Vagina (tissue), 2 donors: ENCODE measurements around the gene PTPRD. TPM values are rescaled to one million over a fixed set of nuclear protein-coding genes. Genes with fewer than 3 reads are reported as not detected.

Source experiments
- DNase-seq, 2 donors: peaks; one replicate each; pipeline ENCODE4 v3.0.0-alpha.2; 2017; ENCODE audit errors: extremely low spot score in 2 of 2
- H3K27ac ChIP-seq: fragments of 200-600 bp; sonication (generic); one replicate; pipeline ENCODE4 v1.5.1; 2019
- H3K27me3 ChIP-seq: fragments of 200-600 bp; sonication (generic); one replicate; pipeline ENCODE4 v1.5.1; 2019
- H3K36me3 ChIP-seq, 2 donors: fragments of 200-600 bp; sonication (generic); one replicate each; pipeline ENCODE4 v1.5.1; 2017 to 2019
- H3K4me1 ChIP-seq: fragments of 200-600 bp; sonication (generic); one replicate; pipeline ENCODE4 v1.5.1; 2019
- H3K4me3 ChIP-seq, 2 donors: fragments of 200-600 bp; sonication (generic); 1 replicate in 1 of 2; 2 replicates in 1 of 2; pipeline ENCODE4 v1.5.1; 2016 to 2019
- H3K9me3 ChIP-seq: fragments of 200-600 bp; sonication (generic); one replicate; pipeline ENCODE4 v1.5.1; 2019
- CTCF ChIP-seq, 3 experiments: fragments of 450-650 bp in 2 of 3; fragments of 200-600 bp in 1 of 3; sonication (generic) in 1 of 3; IDR thresholded peaks; one replicate each; pipeline ENCODE4 v1.5.1; 2017 to 2019; ENCODE audit warnings: antibody characterized with exemption in 3 of 3, mild to moderate bottlenecking in 2 of 3, moderate library complexity in 2 of 3
- POLR2A ChIP-seq, 2 donors: fragments of 450-650 bp; IDR thresholded peaks; one replicate each; pipeline ENCODE4 v1.6.1; 2017; ENCODE audit warnings: antibody characterized with exemption in 2 of 2, mild to moderate bottlenecking in 2 of 2, moderate library complexity in 2 of 2
- POLR2AphosphoS5 ChIP-seq, 2 donors: sonication (generic); formaldehyde crosslinking; IDR thresholded peaks; one replicate each; pipeline ENCODE4 v1.9.0; 2017; ENCODE audit warnings: antibody characterized with exemption in 2 of 2, mild to moderate bottlenecking in 2 of 2, low read depth in 1 of 2; ENCODE audit not compliant: insufficient read depth in 1 of 2
- intact Hi-C: fragments of 100-400 bp; cut with DNase I; formaldehyde crosslinking; loops from one replicate; pipeline ENCODE4 v1.15.1; 2023
- total RNA-seq: library from RNA; depleted of rRNA; stranded (reverse); fragments of >200 nt; gene quantifications from one replicate; pipeline ENCODE4 v1.2.3, GENCODE V29; 2016

The PTPRD gene
- total RNA-seq, 1 donor from 2014 or later = 10.3 TPM

DNA sequence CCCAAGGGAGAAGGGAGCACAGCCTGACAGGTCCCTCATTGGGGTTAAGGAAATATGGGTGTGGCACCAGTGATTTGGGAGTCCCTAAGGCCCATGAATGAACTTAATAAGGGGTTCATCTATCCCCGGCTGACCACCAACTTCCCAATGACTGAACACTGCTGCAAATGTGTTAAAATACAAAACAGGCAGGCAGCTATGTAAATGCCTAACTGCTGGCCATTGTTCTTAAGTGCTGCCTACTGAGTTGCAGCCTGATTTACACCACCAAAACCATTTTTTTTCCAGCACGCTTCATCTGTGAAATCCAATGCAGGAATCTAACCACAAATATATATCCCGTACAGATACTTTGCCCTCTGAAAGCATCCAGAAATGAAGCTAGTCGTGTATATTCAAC is 478.5 kb downstream of the PTPRD start:
- no peak for DNase-seq
- TF ChIP-seq CTCF (IDR thresholded peaks at IDR 0.05) (no peak), POLR2AphosphoS5 (IDR thresholded peaks at IDR 0.05; ENCODE audit: insufficient read depth in 1 of 2, low read depth in 1 of 2) (no peak), POLR2A (IDR thresholded peaks at IDR 0.05) (no peak)
- Histone ChIP-seq H3K27ac (no peak overlapping the region), H3K4me3 (no peak overlapping the region), H3K4me1 (no peaks in the 10 kb centered on the region), H3K9me3 (no peaks in the 10 kb centered on the region), H3K27me3 (no peaks in the 10 kb centered on the region), H3K36me3 (no peaks in the 10 kb centered on the region)
- intact Hi-C loops = no loop called here

GRCh38 chr9:10130061-10130675 is 482.6 kb downstream of the PTPRD start:
- H3K4me3 ChIP-seq = no peak overlapping the region
- no peaks in the 10 kb centered on the region for H3K36me3 ChIP-seq
- no peaks in the 10 kb centered on the region for H3K4me1 ChIP-seq
- TF ChIP-seq CTCF (IDR thresholded peaks at IDR 0.05) (no peak), POLR2AphosphoS5 (IDR thresholded peaks at IDR 0.05; ENCODE audit: insufficient read depth in 1 of 2, low read depth in 1 of 2) (no peak)
- no peaks in the 10 kb centered on the region for H3K9me3 ChIP-seq
- H3K27ac ChIP-seq = no peak overlapping the region
- intact Hi-C loops = no loop called here
- DNase-seq = no peak
- no peaks in the 10 kb centered on the region for H3K27me3 ChIP-seq

GRCh38 chr9:10127867-10128266 is 484.9 kb downstream of the PTPRD start:
- H3K36me3 ChIP-seq = no peaks in the 10 kb centered on the region
- no peak overlapping the region for H3K27ac ChIP-seq
- no peaks in the 10 kb centered on the region for H3K4me1 ChIP-seq
- no peak overlapping the region for H3K4me3 ChIP-seq
- no peaks in the 10 kb centered on the region for H3K9me3 ChIP-seq
- no peaks in the 10 kb centered on the region for H3K27me3 ChIP-seq
- intact Hi-C loops = no loop called here
- TF ChIP-seq CTCF (IDR thresholded peaks at IDR 0.05) = no peak
- no peak for TF ChIP-seq POLR2A (IDR thresholded peaks at IDR 0.05)
- no peak for TF ChIP-seq POLR2AphosphoS5 (IDR thresholded peaks at IDR 0.05; ENCODE audit: insufficient read depth in 1 of 2, low read depth in 1 of 2)
- DNase-seq = no peak

GRCh38 chr9:10112798-10113197 is 500.0 kb downstream of the PTPRD start:
- Histone ChIP-seq H3K4me1 (no peaks in the 10 kb centered on the region), H3K4me3 (no peak overlapping the region), H3K27ac (no peak overlapping the region), H3K9me3 (no peaks in the 10 kb centered on the region), H3K36me3 (no peaks in the 10 kb centered on the region), H3K27me3 (no peaks in the 10 kb centered on the region)
- intact Hi-C loops = no loop called here
- no peak for DNase-seq
- no peak for TF ChIP-seq POLR2AphosphoS5 (IDR thresholded peaks at IDR 0.05; ENCODE audit: insufficient read depth in 1 of 2, low read depth in 1 of 2)
- TF ChIP-seq POLR2A (IDR thresholded peaks at IDR 0.05) = no peak
- TF ChIP-seq CTCF (IDR thresholded peaks at IDR 0.05) = no peak

GRCh38 chr9:10112070-10112469 is 500.7 kb downstream of the PTPRD start:
- intact Hi-C loops = no loop called here
- no peaks in the 10 kb centered on the region for H3K27me3 ChIP-seq
- H3K9me3 ChIP-seq = no peaks in the 10 kb centered on the region
- no peak overlapping the region for H3K4me3 ChIP-seq
- H3K36me3 ChIP-seq = no peaks in the 10 kb centered on the region
- TF ChIP-seq POLR2A (IDR thresholded peaks at IDR 0.05) (no peak), CTCF (IDR thresholded peaks at IDR 0.05) (no peak), POLR2AphosphoS5 (IDR thresholded peaks at IDR 0.05; ENCODE audit: insufficient read depth in 1 of 2, low read depth in 1 of 2) (no peak)
- H3K27ac ChIP-seq = no peak overlapping the region
- H3K4me1 ChIP-seq = no peaks in the 10 kb centered on the region
- DNase-seq = no peak
